SK-N-MC (cell line): ENCODE data around the gene ARID1B.

ENCODE experiments used
- EZH2 ChIP-seq: fragments of 200-600 bp; sonication (generic); IDR thresholded peaks from one replicate; pipeline ENCODE4 v1.6.1; 2017; ENCODE audit warnings: antibody characterized with exemption
- POLR2AphosphoS5 ChIP-seq: IDR thresholded peaks from 2 replicates; pipeline ENCODE4 v1.6.1; 2012; ENCODE audit warnings: mild to moderate bottlenecking, low read depth, low read length, borderline replicate concordance

- TF ChIP-seq POLR2AphosphoS5 = no peak
- no peak for TF ChIP-seq EZH2
Observed at GRCh38 chr6:156731396-156731795, 45.8 kb upstream of the ARID1B start.
